Activated naive CD8-positive, alpha-beta T cell treated with anti-CD3 and anti-CD28 coated beads, Interleukin-2, amount 50 U/mL, for 16 hours (primary cell): ENCODE data around the gene LRRC28.
A peak's percentile ranks its signal among the peaks of the same experiment; 100 is the strongest.

ENCODE experiments used
- DNase-seq: peaks from one replicate; pipeline ENCODE4 v3.0.0-alpha.2; 2020; ENCODE audit warnings: low read depth, low spot score

LRRC28 gene

GRCh38 chr15:99435113-99435695 lies 183.9 kb downstream of the LRRC28 start:
- no peak for DNase-seq

- DNase-seq: no peak
Measured at GRCh38 chr15:99435877-99436541, 184.7 kb downstream of the LRRC28 start.

- DNase-seq: no peak
Measured at GRCh38 chr15:99436542-99437314, 185.4 kb downstream of the LRRC28 start.

- no peak for DNase-seq
Measured at GRCh38 chr15:99437315-99438223, 186.3 kb downstream of the LRRC28 start.

- no peak for DNase-seq
Measured at GRCh38 chr15:99438224-99438585, 186.9 kb downstream of the LRRC28 start.

GRCh38 chr15:99438691-99439523 lies 187.6 kb downstream of the LRRC28 start:
- DNase-seq: peak; percentile 35

- DNase-seq: no peak
Measured at GRCh38 chr15:99439524-99439835, 188.2 kb downstream of the LRRC28 start.

- DNase-seq: no peak
Measured at GRCh38 chr15:99440029-99440428, 188.7 kb downstream of the LRRC28 start.
